ENCODE data around the gene RASL10A.
"Not testable (repeated sequence)": the region's sequence is repeated elsewhere in the genome, so short reads cannot be mapped to it uniquely, and the experiment has no call there.

Gene RASL10A

DNA sequence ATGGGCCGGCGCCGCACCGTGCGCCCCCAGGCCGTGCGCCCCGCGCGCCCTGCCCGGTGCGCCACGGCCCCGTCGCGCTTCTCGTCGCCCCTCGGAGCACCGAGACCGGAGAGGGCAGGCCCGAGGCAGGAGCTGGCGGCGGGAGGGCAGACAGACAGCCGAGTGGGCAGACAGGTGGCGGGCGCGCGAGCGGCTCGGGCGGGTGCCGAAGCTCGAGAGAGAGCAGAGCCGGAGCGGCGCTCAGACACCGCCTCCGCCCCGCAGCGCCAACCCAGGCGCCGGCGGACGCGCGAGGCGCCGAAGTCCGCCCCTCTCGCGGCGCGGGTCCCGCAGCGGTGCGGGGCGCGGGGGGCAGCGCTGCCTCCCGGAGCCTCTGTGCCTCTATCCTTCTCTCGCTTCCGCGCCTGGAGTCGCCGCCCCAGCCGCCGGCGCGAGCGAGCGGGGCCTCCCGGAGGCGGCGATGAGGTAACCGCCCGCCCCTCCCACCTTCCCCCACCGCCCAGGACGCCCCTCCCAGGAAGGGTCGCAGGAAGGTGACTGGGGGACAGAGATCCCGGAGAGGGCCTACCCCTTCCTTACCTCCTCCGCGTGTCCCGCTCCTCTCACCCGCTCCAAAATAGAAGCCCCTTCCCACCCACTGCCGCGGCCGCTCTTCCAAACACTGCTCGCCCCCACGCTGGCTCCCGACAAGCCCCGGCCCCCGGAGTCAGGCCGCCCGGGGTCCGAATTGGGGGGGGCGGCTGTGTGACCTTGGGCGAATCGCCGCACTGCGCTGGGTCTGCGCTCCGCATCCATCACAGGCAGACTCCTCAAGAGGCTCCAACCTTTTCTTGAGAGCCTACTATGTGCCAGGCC, at the start of gene RASL10A:
TSS of gene RASL10A (minus strand) at position 412 of the 855 bp plus-strand sequence. CDS start 451 bp downstream, outside the sequence.
- no peak for DNase-seq

DNA sequence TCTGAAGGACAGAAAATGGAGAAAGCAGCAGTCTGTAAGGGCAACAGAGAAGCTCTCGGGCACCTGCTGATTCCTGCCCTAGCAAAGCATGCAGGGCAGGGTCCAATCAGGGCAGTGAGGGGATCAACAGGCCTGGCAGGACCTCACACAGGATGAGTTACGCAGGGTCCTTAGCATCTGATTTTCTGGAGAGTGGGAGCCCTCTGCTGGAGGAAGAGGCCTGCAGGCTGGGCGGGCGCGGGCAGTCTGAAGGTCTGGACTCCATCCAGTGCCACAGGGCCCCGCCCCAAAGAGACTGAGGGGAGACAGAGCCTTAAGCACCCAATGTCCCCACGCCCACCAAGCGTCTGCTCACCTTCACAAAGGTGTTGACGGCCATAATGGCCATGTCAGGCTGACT, 44.0 kb upstream of the RASL10A start:
- no peak for DNase-seq

- not testable (repeated sequence) for DNase-seq
Observed at GRCh38 chr22:29357193-29357890, 41.8 kb upstream of the RASL10A start.

DNA sequence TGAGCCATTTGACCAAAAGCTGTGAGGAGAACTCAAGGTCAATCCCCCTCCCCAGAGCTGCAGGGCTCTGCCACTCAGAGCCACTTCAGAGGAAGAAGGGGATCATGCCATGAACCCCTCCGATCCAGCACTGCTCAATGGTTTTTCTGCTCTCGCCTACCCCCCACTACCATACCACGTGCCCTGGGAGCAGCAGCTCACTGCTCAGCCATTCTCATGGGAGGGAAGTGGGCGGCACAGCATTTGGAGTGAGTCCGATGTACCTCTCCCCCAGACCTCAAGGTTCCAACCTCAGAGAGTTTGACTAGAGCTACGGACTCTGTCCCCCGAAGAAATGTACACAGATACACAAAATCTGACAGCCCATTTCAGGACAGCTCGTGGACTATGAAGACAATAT, 38.4 kb upstream of the RASL10A start:
- DNase-seq, result no peak

DNA sequence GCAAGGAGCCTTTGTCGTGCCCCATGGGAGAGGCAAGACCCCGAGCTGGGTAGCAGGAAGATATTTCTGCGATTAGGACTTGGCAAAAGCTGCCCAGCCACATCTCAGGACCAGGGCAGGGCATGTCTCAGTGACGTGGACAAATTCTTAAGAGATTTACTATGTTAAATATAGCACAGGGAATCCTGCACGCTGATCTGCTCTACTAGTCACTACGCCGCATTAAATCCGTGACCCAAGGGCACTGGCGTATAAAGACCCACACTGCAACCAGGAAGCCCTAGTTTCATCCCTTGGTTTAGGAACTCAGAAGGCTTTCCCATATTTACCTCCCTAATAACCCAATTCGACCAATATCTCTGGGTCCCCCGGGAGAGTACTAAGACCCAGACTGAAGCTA, 37.8 kb upstream of the RASL10A start:
- DNase-seq, result no peak

DNA sequence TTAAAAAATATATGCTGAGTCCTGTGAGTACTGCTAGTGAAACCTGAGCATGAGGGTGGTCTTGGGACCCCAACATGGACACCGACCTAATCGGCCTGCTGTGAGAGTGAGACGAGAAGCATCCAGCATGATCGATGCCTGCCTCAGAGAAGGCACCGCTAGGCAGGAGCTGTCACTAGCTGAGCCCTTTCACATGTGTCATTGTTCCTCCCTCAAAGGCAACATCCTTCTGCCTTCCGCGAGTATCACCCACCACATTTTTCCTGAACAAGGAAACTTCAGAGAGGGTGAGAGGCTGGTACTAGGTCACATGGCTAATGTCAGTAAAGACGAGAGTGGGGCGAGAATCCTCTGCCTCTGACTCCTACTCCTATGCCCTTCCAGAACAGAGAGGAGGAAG, 37.3 kb upstream of the RASL10A start:
- DNase-seq, result no peak

GRCh38 chr22:29351891-29352290, 36.4 kb upstream of the RASL10A start:
- DNase-seq, result no peak

DNA sequence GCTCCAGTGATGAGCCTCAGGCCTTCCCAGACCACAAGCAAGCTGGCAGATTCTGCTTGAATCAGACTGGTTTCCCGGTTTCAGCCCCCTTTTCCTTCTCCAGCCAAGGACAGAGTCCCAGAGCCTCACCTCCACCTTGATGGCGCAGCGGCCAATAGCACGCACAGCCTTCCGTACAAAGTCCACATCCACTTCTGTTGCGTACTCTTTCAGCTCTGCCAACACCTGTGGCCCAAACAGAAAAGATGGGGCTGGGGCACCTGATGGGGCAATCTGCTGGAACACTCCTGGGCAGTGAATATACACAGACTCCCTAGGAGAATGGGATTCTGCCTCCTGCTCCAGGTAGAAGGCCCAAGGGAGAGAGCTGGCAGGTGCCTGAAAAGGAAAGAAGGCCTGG, 35.5 kb upstream of the RASL10A start:
- no peak for DNase-seq

DNA sequence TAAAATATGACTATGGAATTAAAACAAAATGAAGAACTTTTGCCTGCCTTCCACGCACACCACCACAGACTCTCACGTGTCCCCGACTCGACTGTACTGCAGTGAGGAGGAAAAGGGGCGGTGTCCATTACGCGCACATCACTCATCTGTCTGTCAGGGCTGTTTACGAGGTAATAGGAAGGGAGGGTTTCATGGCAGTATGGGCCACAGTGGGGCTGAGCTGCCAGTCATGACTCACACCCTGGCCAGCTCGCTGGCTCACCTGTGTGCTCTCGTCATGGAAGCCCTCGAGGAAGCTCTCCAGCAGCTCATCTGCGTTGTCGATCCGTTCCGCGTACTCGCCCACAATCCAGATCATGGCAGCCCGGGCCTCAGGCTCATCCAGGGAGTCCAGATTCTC, 33.5 kb upstream of the RASL10A start:
- no peak for DNase-seq

DNA sequence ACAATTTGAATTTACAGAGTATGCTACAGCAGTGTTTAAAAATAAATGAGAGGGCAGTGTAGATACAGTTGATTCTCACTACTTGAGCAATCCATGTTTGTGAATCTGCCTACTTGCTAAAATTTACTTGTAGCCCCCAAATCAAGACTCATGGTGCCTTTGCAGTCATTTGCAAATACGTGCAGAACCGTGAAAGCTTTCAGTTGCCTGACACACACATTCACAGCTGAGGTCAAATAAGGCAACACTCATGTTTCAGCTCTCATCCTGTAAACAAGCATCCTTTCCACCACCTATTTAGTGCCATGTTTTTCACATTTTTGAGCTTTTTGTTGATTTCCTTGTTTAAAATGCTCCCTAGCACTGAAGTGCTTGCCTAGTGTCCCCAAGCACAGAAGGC, 32.5 kb upstream of the RASL10A start:
- DNase-seq, result no peak

GRCh38 chr22:29346659-29347058, 31.2 kb upstream of the RASL10A start:
- no peak for DNase-seq

DNA sequence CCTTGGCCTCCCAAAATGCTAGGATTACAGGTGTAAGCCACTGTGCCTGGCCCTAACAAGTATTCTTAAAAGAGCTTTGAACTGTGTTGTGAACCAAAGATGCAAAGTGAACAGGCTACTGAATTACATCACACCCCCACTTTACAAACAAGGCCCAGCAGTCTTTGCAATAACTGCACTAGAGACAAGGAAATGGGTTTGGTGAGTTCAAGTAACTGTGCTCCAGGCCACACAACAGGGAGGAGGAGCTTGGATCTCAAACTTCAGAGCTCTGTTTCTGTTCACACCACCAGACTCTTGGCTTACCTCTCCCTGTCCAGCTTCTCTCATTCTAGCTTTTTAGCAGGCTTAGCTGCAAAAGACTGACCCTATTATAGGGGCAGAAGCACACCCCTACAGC, 30.4 kb upstream of the RASL10A start:
- DNase-seq, result no peak

DNA sequence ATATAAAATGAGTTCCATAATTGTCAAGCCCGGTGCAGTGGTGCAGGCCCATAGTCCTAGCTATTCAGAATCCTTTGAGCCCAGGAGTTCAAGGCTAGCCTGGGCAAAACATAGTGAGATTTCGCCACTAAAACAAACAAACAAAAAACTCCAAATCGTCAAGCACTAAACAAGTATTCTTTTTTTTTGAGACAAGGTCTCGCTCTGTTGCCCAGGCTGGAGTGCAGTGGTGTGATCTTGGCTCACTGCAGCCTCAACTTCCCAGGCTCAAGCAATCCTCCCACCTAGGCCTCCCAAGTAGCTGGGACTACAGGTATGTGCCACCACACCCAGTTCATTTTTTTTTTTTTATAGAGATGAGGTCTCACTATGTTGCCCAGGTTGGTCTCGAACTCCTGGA, 29.4 kb upstream of the RASL10A start:
- not testable (repeated sequence) for DNase-seq

GRCh38 chr22:29344137-29344536, 28.6 kb upstream of the RASL10A start:
- no peak for DNase-seq

DNA sequence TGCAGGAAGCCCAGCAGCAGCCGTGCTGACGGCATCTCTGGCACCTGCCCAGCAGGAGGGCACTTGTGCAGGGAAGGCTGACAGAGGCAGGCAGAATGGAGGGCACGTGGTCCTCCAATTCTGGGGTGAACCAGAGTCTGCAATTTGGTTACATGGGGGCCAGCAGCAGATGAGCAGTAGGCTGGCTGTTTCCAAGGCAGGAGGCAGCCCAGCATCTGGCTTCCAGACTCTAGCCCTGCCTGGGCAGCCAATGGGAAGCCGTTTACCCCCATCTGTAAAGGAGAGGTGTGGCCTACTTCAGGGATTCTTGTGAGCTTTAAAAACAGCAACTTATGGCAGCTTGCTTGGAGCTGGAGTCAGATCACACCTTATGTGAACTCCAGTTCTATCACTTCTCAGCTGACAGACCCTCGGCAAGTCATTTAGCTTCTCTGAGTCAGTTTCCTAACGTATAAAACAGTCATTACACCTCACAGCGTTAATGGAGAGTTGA, 27.9 kb upstream of the RASL10A start:
- no peak for DNase-seq

DNA sequence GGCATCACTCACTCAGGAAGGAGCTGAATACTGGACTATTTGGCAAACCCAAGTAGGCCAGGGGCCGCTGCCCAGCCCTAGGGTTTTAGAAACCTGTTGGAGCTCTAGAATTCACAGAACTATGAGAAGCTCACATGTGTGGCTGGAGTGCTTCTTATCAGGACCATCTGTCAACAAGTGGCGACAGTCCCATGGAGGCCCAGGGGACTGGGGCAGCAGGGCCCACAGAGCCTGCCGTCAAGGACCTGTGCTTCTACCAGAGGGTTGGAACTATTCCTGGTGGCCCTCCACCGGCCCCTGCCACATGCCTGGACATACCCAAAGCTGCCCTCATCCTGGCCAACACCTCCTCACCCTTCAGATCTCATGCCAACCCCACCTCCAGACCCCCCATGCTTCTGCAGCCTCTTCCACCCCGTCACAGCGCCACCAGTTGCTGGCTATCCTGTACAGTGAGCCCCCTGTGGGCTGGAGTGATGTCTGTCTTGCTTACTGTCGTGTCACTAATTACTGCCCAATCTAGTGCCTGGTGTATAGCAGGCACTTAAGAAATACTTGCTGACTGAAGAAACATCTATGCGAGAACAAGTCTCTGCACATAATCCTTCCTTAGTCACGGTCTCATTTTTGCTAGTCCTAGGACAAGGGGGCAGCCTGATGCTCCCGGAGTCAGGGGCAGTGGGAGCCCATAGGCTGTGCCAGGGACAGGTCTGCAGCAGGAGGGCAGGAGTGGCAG, 27.2 kb upstream of the RASL10A start:
- no peak for DNase-seq

- DNase-seq, result peak; percentile 46
Observed at GRCh38 chr22:29342177-29342576, 26.7 kb upstream of the RASL10A start.

DNA sequence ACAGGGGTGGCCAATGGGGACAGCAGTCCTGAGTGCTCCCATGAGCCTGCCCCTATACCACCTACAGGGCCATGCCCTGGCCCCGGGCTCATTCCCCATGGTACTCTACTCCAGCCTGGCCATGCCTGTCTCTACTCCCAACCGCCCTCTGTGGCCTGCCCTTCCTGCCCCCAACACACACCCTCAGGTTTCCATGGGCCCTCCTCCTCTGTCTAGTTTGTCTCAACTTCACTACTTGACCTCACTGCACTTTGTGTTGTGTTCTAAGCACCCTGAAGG, 26.3 kb upstream of the RASL10A start:
- no peak for DNase-seq

DNA sequence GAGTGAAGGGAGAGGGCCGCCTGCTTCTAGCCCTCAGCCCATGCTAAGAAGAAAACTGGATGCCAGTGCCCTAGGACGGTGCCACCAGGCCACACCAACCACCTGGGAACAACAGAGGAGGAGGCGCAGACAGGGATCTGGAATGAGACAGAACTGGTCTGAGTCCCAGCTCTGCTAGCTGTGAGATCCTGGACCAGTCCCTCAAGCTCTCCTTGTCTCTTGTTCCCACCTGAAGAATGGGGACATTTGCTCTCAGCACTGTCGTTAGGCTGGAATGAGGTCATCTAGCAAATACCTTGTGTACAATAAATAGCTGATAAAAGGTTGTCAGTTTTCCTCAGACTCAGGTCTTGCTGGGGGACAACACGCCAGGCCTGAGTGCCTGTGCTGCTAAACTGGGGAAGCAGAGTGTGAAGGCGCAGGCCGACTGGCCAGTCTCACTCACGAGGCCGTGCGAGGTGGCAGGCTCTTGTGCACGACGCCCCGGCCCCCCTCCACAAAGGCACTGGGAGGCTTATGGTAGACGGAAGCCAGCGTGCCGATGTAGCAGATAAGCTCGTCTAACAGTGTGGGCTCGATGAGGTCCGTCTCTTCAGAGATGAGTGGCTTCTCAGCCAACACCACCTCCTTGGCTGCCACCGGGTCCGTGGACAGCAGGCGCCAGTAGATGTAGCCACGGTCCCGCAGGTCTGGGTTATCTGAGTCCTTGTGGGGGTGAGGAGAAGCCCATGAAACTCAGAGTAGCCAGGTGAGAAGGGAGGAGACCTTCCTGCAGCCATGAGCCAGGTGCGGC, 25.8 kb upstream of the RASL10A start:
- no peak for DNase-seq

GRCh38 chr22:29340566-29340965, 25.1 kb upstream of the RASL10A start:
- no peak for DNase-seq

- DNase-seq, result no peak
Observed at GRCh38 chr22:29339381-29340235, 24.1 kb upstream of the RASL10A start.

- DNase-seq, result no peak
Observed at GRCh38 chr22:29338398-29338797, 22.9 kb upstream of the RASL10A start.

All from MV-4-11 (cell line).